Glomerular visceral epithelial cell (primary cell): ENCODE data around the gene EPHA4.
A peak's percentile ranks its signal among the peaks of the same experiment; 100 is the strongest.

Experiments
- DNase-seq: peaks from one replicate; pipeline ENCODE4 v3.0.0-alpha.2; 2016; ENCODE audit errors: extremely low spot score

Gene EPHA4

GRCh38 chr2:221572219-221572820 is at the start of gene EPHA4:
Gene EPHA4, minus strand, starts transcription at chr2:221572304. Its CDS starts 56 bp downstream, at chr2:221572248.
- peak; percentile 94 for DNase-seq

GRCh38 chr2:221618007-221618406 is 45.9 kb upstream of the EPHA4 start:
- DNase-seq: no peak

GRCh38 chr2:221616561-221616960 is 44.5 kb upstream of the EPHA4 start:
- no peak for DNase-seq

GRCh38 chr2:221614274-221614673 is 42.2 kb upstream of the EPHA4 start:
- DNase-seq: no peak

- no peak for DNase-seq
These were observed 40.7 kb upstream of the EPHA4 start for GRCh38 chr2:221612800-221613199.

GRCh38 chr2:221612161-221612560 is 40.1 kb upstream of the EPHA4 start:
- DNase-seq: no peak

GRCh38 chr2:221610675-221611074 is 38.6 kb upstream of the EPHA4 start:
- DNase-seq: no peak

GRCh38 chr2:221610255-221610654 is 38.2 kb upstream of the EPHA4 start:
- no peak for DNase-seq

GRCh38 chr2:221608442-221608841 is 36.3 kb upstream of the EPHA4 start:
- no peak for DNase-seq

GRCh38 chr2:221606424-221606823 is 34.3 kb upstream of the EPHA4 start:
- DNase-seq: no peak

GRCh38 chr2:221605751-221606240 is 33.7 kb upstream of the EPHA4 start:
- DNase-seq: no peak

GRCh38 chr2:221602938-221603337 is 30.8 kb upstream of the EPHA4 start:
- no peak for DNase-seq

GRCh38 chr2:221601376-221601775 is 29.3 kb upstream of the EPHA4 start:
- DNase-seq: no peak

GRCh38 chr2:221600388-221600787 is 28.3 kb upstream of the EPHA4 start:
- DNase-seq: no peak

GRCh38 chr2:221596192-221596591 is 24.1 kb upstream of the EPHA4 start:
- DNase-seq: peak; percentile 63

- no peak for DNase-seq
These were observed 18.8 kb upstream of the EPHA4 start for GRCh38 chr2:221590861-221591365.

GRCh38 chr2:221589696-221590095 is 17.6 kb upstream of the EPHA4 start:
- peak; percentile 47 for DNase-seq

GRCh38 chr2:221588306-221588985 is 16.3 kb upstream of the EPHA4 start:
- peak; percentile 51 for DNase-seq

- no peak for DNase-seq
These were observed 9.9 kb upstream of the EPHA4 start for GRCh38 chr2:221581986-221582385.

- no peak for DNase-seq
These were observed 2.1 kb upstream of the EPHA4 start for GRCh38 chr2:221574231-221574570.

- DNase-seq: peak; percentile 89
These were observed 1.5 kb upstream of the EPHA4 start for GRCh38 chr2:221573430-221574230.

GRCh38 chr2:221572821-221573429 is 821 bp upstream of the EPHA4 start:
- peak; percentile 58 for DNase-seq
